Motor neuron (in vitro differentiated cells): Measurements from ENCODE around the gene EVA1C. TPM values are rescaled to one million over a fixed set of nuclear protein-coding genes. Genes with fewer than 3 reads are reported as not detected.
A peak's percentile ranks its signal among the peaks of the same experiment; 100 is the strongest.
"Not testable (repeated sequence)": the region's sequence is repeated elsewhere in the genome, so short reads cannot be mapped to it uniquely, and the experiment has no call there.

Experiments used
- ATAC-seq, 8 experiments: fragments of 200-7000 bp; cut with Tn5 transposase; replicated peaks in 6 of 8; 2 replicates each; pipeline ENCODE4 v1.8.0; 2021; ENCODE audit warnings: mild to moderate bottlenecking in 8 of 8, moderate library complexity in 8 of 8
- H3K27ac ChIP-seq, 2 donors: fragments of 250-450 bp; sonication (Bioruptor Pico); 2 replicates each; pipeline ENCODE4 v1.9.0; 2021; ENCODE audit warnings: antibody characterized with exemption in 2 of 2, mild to moderate bottlenecking in 2 of 2, moderate library complexity in 1 of 2
- H3K4me1 ChIP-seq, 2 donors: fragments of 250-450 bp; sonication (Bioruptor Pico); replicated peaks in 1 of 2; 2 replicates each; pipeline ENCODE4 v1.6.1; 2021; ENCODE audit warnings: antibody characterized with exemption in 2 of 2, mild to moderate bottlenecking in 2 of 2, moderate library complexity in 1 of 2
- H3K4me3 ChIP-seq, 5 donors: fragments of 250-450 bp; sonication (Bioruptor Pico); 2 replicates each; pipeline ENCODE4 v1.9.0; 2021; ENCODE audit warnings: antibody characterized with exemption in 5 of 5, mild to moderate bottlenecking in 5 of 5, moderate library complexity in 4 of 5
- WGBS, 10 experiments: fragments of 450-650 bp; shearing (Covaris generic); methylation state at CpG; one replicate each; pipeline ENCODE4 v1.0.0; 2022; 5-methylcytosine and 5-hydroxymethylcytosine counted together
- in situ Hi-C, 9 experiments: fragments of 400-800 bp; cut with MboI; loops; one replicate each; pipeline ENCODE4 v1.15.0; 2021; ENCODE audit warnings: low sequenced_read_pairs in 9 of 9, low pct_unique_long_range_greater_than_20kb in 2 of 9; ENCODE audit not compliant: unreplicated experiment in 9 of 9
- total RNA-seq, 8 experiments: library from RNA; unstranded; fragments of 300-600 nt; gene quantifications; 2 replicates each; pipeline versions ENCODE4 v1.2.3 to v1.2.4, GENCODE V29; 2022

Gene EVA1C
- total RNA-seq, 8 experiments from 2014 or later = 0.13 to 45.4 (median 0.69) TPM

- WGBS, 10 experiments = 55 to 100% (median 85%) methylated on average over 1 to 7 of the region's 7 CpGs; no CpG with 5 or more reads in 2 of the 10 experiments
- in situ Hi-C loops = no loop called here
- H3K4me3 ChIP-seq = no peak overlapping the region
- peak in 1 of 8 experiments; percentile 76 for ATAC-seq
- no peaks in the 10 kb centered on the region for H3K4me1 ChIP-seq
- no peak overlapping the region for H3K27ac ChIP-seq
Measured at GRCh38 chr21:32535612-32536011, 123.1 kb downstream of the EVA1C start.

GRCh38 chr21:32537569-32537881, 125.0 kb downstream of the EVA1C start:
- Histone ChIP-seq H3K27ac (no peak overlapping the region), H3K4me3 (no peak overlapping the region), H3K4me1 (no peaks in the 10 kb centered on the region)
- 60 to 100% (median 90%) methylated on average over 1 to 3 of the region's 3 CpGs; no CpG with 5 or more reads in 5 of the 10 experiments for WGBS, 10 experiments
- in situ Hi-C loops = no loop called here
- no peak for ATAC-seq

- 61 to 100% (median 77%) methylated on average over 1 to 11 of the region's 11 CpGs; no CpG with 5 or more reads in 1 of the 10 experiments for WGBS, 10 experiments
- Histone ChIP-seq H3K4me3 (no peak overlapping the region), H3K4me1 (no peaks in the 10 kb centered on the region), H3K27ac (no peak overlapping the region)
- in situ Hi-C loops = no loop called here
- ATAC-seq = no peak
Measured at GRCh38 chr21:32538147-32538792, 125.8 kb downstream of the EVA1C start.

- ATAC-seq = no peak
- in situ Hi-C loops = no loop called here
- Histone ChIP-seq H3K27ac (no peak overlapping the region), H3K4me1 (no peaks in the 10 kb centered on the region), H3K4me3 (no peak overlapping the region)
- WGBS, 10 experiments = 40 to 96% (median 83%) methylated on average over 2 to 5 of the region's 6 CpGs; no CpG with 5 or more reads in 3 of the 10 experiments
Measured at GRCh38 chr21:32539378-32539777, 126.9 kb downstream of the EVA1C start.

GRCh38 chr21:32543056-32543455, 130.6 kb downstream of the EVA1C start:
- in situ Hi-C loops, H3K27ac ChIP-seq: not testable (repeated sequence)
- WGBS, 10 experiments = no CpG with 5 or more reads among the region's 2 CpGs

GRCh38 chr21:32543975-32544374, 131.5 kb downstream of the EVA1C start:
- 61 to 100% (median 97%) methylated on average over 1 to 3 of the region's 3 CpGs; no CpG with 5 or more reads in 3 of the 10 experiments for WGBS, 10 experiments
- Histone ChIP-seq H3K27ac (no peak overlapping the region), H3K4me3 (no peak overlapping the region), H3K4me1 (no peaks in the 10 kb centered on the region)
- in situ Hi-C loops = no loop called here
- no peak for ATAC-seq

More at GRCh38 chr21:32543056-32543455, 130.6 kb downstream of the EVA1C start:
- H3K4me1 ChIP-seq, ATAC-seq, H3K4me3 ChIP-seq: not testable (repeated sequence)

- no peak overlapping the region for H3K4me3 ChIP-seq
- WGBS, 10 experiments = 71 to 100% (median 89%) methylated on average over 1 to 4 of the region's 4 CpGs; no CpG with 5 or more reads in 1 of the 10 experiments
- no peak for ATAC-seq
- in situ Hi-C loops = no loop called here
- H3K4me1 ChIP-seq = no peaks in the 10 kb centered on the region
- H3K27ac ChIP-seq = no peak overlapping the region
Measured at GRCh38 chr21:32544697-32545096, 132.2 kb downstream of the EVA1C start.

GRCh38 chr21:32545948-32546441, 133.5 kb downstream of the EVA1C start:
- no peak for ATAC-seq
- no peak overlapping the region for H3K27ac ChIP-seq
- in situ Hi-C loops = no loop called here
- 3 to 94% (median 84%) methylated on average over 3 to 6 of the region's 6 CpGs for WGBS, 10 experiments
- no peaks in the 10 kb centered on the region for H3K4me1 ChIP-seq
- H3K4me3 ChIP-seq = no peak overlapping the region

GRCh38 chr21:32547018-32547417, 134.5 kb downstream of the EVA1C start:
- WGBS, 10 experiments = 20 to 100% (median 100%) methylated on average over 1 of the region's 4 CpGs; no CpG with 5 or more reads in 5 of the 10 experiments
- ATAC-seq = peak in 2 of 8 experiments; percentile 53 to 77
- Histone ChIP-seq H3K27ac (no peak overlapping the region), H3K4me3 (no peak overlapping the region), H3K4me1 (no peaks in the 10 kb centered on the region)
- in situ Hi-C loops = no loop called here

GRCh38 chr21:32548978-32549377, 136.5 kb downstream of the EVA1C start:
- no peak for ATAC-seq
- H3K27ac ChIP-seq = no peak overlapping the region
- in situ Hi-C loops = no loop called here
- WGBS, 10 experiments = 57 to 88% (median 80%) methylated on average over 1 to 7 of the region's 8 CpGs
- H3K4me3 ChIP-seq = no peak overlapping the region
- no peaks in the 10 kb centered on the region for H3K4me1 ChIP-seq

- 20 to 100% (median 78%) methylated on average over 1 of the region's 1 CpG; no CpG with 5 or more reads in 2 of the 10 experiments for WGBS, 10 experiments
- Histone ChIP-seq H3K27ac (no peak overlapping the region), H3K4me3 (no peak overlapping the region), H3K4me1 (no peaks in the 10 kb centered on the region)
- no peak for ATAC-seq
- in situ Hi-C loops = no loop called here
Measured at GRCh38 chr21:32549440-32549839, 136.9 kb downstream of the EVA1C start.

GRCh38 chr21:32549886-32550285, 137.4 kb downstream of the EVA1C start:
- in situ Hi-C loops = loop anchor here in 2 of 9 experiments (25.0 kb wide), 1 partner anchor 138 kb away; the partner anchor contains the start of gene EVA1C (in 2 of the 2)
- ATAC-seq = no peak
- WGBS, 10 experiments = 27 to 83% (median 50%) methylated on average over 1 to 3 of the region's 3 CpGs; no CpG with 5 or more reads in 5 of the 10 experiments
- Histone ChIP-seq H3K4me3 (no peak overlapping the region), H3K27ac (no peak overlapping the region), H3K4me1 (no peaks in the 10 kb centered on the region)

- WGBS, 10 experiments = 81 to 100% (median 99%) methylated on average over 1 to 4 of the region's 4 CpGs; no CpG with 5 or more reads in 2 of the 10 experiments
- in situ Hi-C loops = loop anchor here in 2 of 9 experiments (25.0 kb wide), 1 partner anchor 143 kb away; the partner anchor contains the start of gene EVA1C (in 2 of the 2)
- ATAC-seq = no peak
Measured at GRCh38 chr21:32554832-32555638, 142.5 kb downstream of the EVA1C start.

More at GRCh38 chr21:32554832-32555638, 142.5 kb downstream of the EVA1C start:
- Histone ChIP-seq H3K4me1 (no peaks in the 10 kb centered on the region), H3K4me3 (no peak overlapping the region), H3K27ac (no peak overlapping the region)
